RCC 7860 (cell line): ENCODE data around the gene FBXO2.

ENCODE experiments used
- DNase-seq: peaks from one replicate; pipeline ENCODE4 v3.0.0-alpha.2; 2015; ENCODE audit warnings: low spot score
- FAIRE-seq: peaks from 2 replicates; lab custom pipeline; 2012; peaks lifted over from hg19 to GRCh38; lab: Jason Lieb, UNC

The FBXO2 gene, protein sequence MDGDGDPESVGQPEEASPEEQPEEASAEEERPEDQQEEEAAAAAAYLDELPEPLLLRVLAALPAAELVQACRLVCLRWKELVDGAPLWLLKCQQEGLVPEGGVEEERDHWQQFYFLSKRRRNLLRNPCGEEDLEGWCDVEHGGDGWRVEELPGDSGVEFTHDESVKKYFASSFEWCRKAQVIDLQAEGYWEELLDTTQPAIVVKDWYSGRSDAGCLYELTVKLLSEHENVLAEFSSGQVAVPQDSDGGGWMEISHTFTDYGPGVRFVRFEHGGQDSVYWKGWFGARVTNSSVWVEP

DNA sequence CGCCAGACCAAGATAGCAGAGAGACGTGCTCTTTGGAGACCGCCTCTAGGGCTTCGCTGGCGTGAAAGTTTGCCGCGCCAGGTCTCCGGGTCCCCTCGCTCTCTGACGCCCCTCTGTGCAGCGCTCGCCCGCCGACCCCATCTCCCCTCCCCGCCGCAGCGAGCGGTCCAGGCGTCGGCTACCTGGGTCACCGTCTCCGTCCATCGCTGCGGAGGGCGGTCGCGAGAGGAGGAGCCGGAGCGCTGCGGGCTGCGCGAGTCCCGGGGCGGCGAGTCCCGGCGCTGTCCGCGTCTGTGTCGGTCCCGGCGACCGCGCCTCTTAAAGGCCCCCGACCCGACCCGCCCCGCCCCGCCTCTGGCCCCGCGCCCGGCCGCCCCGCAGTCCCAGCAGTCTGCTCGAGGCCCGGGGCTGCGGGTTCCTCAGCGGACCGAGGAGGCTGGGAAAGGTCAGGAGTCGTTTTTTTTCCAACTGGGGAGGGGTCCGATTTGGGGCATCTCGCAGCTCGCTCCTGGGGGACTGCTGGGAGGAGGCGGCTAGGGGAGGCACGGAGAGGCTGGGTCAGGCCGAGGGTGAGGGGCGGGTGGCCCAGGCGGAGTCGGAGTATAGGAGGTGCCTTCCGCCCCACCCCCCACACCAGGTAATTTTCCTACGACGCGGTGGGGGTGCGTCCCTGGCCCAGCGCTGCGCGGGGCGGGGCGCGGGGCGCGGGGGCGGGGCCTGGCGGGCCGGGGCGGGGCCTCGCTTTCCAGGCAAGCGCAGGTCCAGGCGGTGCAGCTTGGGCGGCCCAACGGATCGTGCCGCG lies at the start of gene FBXO2, which contains the start of gene FBXO44:
Gene FBXO2 (minus strand): TSS at position 293 of the 802 bp plus-strand sequence. CDS start 89 bp downstream, at position 204.
Gene FBXO44 (plus strand): TSS at position 741 of the 802 bp plus-strand sequence. CDS start 959 bp downstream, outside the sequence.
- DNase-seq = no peak
- no peak for FAIRE-seq

GRCh38 chr1:11703357-11704193 lies 49.3 kb upstream of the FBXO2 start:
- FAIRE-seq (no peak), DNase-seq (no peak)

GRCh38 chr1:11701981-11702803 lies 48.0 kb upstream of the FBXO2 start:
- DNase-seq = no peak
- no peak for FAIRE-seq

- DNase-seq (no peak), FAIRE-seq (no peak)
Observed at GRCh38 chr1:11701551-11701961, 47.3 kb upstream of the FBXO2 start.

DNA sequence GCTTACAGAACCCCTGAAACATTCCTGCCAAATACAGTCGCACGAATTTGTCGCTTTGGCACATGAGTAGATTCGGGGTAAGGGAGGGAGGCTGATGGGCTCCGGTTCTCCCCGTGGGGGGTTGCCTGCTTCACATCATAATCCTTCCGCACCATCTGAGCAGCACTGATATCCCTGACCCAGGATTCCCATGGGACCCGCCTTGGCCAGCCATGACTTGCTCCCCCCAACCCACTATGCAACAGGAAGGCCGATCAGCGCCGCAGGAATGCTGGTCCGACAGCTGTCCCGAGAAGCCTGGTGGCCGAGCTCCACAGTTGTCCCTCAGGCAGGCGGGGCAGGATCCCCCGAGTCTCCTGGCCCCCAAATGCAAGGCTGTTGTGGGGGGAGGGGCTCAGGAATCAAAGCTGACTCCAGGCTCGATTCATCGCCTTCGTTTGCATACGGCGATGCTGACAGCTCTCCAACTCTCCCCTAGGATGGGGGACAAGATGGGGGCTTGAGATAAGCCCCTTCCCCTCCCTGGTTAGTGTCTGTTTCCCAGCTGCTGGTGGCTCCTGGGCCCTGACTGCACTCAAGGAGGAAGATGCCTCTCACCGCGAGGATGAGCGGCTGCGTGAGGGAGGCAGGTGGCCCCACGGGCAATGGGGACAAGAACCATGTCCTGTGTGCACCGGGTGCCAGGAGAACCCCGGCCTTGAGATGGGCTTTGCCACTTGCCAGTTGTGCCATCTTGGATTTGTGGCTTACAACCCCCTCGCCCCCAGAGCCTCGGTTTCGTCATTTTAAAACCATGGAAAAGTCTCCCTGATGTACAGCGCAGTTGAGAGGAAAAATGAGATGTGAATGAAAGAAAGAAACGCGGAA lies 46.6 kb upstream of the FBXO2 start:
- FAIRE-seq (no peak), DNase-seq (no peak)

GRCh38 chr1:11697893-11698210 lies 43.6 kb upstream of the FBXO2 start:
- FAIRE-seq (no peak), DNase-seq (no peak)

DNA sequence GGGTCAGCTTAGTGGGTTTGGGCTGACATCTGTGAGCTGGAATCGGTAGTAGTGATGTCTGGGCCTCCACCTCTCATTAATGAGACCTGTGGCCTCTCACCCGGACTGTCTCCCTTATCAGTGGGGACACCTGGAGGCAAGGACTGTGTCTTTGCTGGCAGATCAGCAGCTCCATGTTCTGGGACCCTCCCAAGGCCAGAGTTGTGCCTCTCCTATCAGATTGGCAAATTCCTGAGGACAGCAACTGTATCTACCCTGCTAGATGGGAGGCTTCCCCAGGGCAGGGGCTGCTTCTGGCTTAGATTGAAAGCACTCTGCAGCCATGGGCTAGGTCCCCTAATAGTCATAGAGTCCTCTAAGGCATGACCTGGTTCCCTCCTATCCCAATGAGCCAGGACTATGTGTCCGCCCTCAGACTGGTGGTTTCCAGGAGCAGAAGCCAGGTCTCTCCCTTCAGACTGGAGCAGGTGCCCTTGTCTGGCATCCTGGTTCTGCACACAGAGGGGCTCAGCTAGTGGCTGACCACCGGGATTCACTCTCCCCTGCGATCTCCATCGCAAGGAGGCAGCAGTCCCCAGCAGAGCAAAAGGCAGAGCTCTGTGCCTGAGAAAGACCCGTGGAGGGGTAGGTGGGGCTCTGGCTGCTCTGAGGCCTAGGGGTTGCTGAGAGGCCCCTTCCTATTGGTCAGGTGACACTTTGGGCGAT lies 43.1 kb upstream of the FBXO2 start:
- no peak for DNase-seq
- FAIRE-seq = no peak

GRCh38 chr1:11695861-11696260 lies 41.6 kb upstream of the FBXO2 start:
- DNase-seq = no peak
- FAIRE-seq = no peak

DNA sequence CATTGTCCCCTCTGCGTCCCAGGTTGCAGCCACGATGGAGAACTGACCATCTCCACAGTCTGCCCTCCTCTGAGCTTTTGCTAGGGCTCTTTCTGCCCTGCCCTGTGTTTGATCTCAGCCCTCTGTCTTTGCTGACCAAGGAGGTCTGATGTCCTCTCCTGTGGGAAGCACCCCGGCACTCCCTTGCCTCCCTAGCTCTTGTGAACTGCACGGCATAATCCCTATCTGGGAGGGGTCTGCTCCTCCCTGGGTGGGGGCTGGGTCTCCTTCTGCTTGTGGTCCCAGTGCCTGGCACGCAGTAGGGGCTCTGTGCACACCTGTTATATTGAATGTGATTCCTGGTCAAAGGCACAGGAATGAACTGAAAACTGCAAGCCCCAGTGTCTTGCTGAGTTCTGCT lies 39.7 kb upstream of the FBXO2 start:
- DNase-seq (no peak), FAIRE-seq (no peak)

DNA sequence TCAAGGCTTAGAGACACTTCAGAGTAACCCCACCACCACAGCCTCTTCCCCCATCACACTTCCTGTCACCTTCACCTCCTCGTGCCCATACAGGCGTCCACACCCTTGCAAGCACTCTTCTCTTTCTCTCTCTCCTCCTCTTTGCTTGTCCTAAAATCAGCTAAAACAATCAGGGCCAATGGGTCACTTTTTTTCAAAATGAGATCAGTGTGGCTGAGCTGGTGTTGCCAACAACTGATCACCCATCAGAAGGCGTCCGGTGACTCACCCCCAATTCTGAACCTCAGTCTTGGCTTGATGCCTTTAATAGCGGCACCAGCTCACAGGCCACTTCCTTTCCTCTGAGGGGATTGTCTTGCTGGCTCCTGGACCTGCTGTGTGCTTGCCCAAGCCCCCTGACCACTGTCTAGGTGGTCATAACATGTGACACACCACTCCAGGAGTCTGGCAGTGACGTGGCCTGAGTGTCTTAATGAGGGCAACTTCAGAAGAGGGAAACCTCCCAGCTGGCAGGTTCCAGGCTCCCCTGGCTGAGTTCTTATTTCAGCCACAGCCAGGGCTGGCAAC lies 38.9 kb upstream of the FBXO2 start:
- DNase-seq (peak; percentile 89), FAIRE-seq (peak; percentile 84)

GRCh38 chr1:11691928-11692711 lies 37.9 kb upstream of the FBXO2 start:
- FAIRE-seq = no peak

GRCh38 chr1:11691302-11691914 lies 37.2 kb upstream of the FBXO2 start, which contains the start of gene DRAXIN:
Gene DRAXIN, plus strand, starts transcription at chr1:11691710. Its CDS starts 14,549 bp downstream, at chr1:11706259.
- no peak for FAIRE-seq
- no peak for DNase-seq

More at GRCh38 chr1:11691928-11692711, 37.9 kb upstream of the FBXO2 start:
- DNase-seq = no peak

GRCh38 chr1:11690397-11691301 lies 36.4 kb upstream of the FBXO2 start:
- FAIRE-seq (no peak), DNase-seq (no peak)

DNA sequence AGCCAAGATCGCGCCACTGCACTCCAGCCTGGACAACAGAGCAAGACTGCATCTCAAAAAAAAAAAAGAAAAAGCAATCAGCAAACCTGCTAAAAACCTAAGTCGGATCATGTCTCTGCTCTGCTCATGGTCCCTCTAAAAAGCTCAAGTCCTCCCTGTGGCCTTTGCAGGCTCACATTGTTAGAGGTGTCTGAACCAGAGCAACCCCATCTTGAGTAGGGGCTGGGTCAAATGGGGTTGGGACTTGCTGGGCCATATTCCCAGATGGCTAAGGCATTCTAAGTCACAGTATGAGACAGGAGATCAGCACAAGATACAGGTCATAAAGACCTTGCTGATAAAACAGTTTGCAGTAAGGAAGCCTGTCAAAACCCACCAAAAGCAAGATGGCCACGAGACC lies 34.3 kb upstream of the FBXO2 start:
- no peak for FAIRE-seq
- DNase-seq = no peak

- FAIRE-seq = no peak
- DNase-seq = no peak
Observed at GRCh38 chr1:11685210-11685752, 31.1 kb upstream of the FBXO2 start.

GRCh38 chr1:11684070-11684469 lies 29.8 kb upstream of the FBXO2 start:
- FAIRE-seq = no peak
- no peak for DNase-seq
